Stimulated activated naive B cell treated with anti-CD40 and anti-IgM and Interleukin-4, amounts not matched to agents 10 μg/mL and 1 μg/mL and 100 μg/mL, for 72 hours (primary cell): Measurements from ENCODE around the gene BIN2.

Experiments
- ATAC-seq, 2 donors: fragments of 150-1000 bp; cut with Tn5 transposase; replicated peaks; 2 replicates each; pipeline ENCODE4 v1.10.0; 2021; ENCODE audit warnings: moderate library complexity in 1 of 2
- DNase-seq: peaks from one replicate; pipeline ENCODE4 v3.0.0; 2021
- H3K27ac Mint-ChIP-seq: one replicate; pipeline ENCODE4 v1.8.0; 2022; ENCODE audit warnings: mild to moderate bottlenecking, mixed read lengths
- H3K27me3 Mint-ChIP-seq, 2 donors: one replicate each; pipeline ENCODE4 v1.8.0; 2022; ENCODE audit warnings: mixed read lengths in 2 of 2
- H3K36me3 Mint-ChIP-seq, 2 donors: one replicate each; pipeline ENCODE4 v1.8.0; 2022; ENCODE audit warnings: mixed read lengths in 2 of 2, mild to moderate bottlenecking in 1 of 2
- H3K4me1 Mint-ChIP-seq, 2 donors: one replicate each; pipeline ENCODE4 v1.8.0; 2022; ENCODE audit warnings: mixed read lengths in 2 of 2, mild to moderate bottlenecking in 1 of 2
- H3K4me3 Mint-ChIP-seq, 2 donors: one replicate each; pipeline ENCODE4 v1.8.0; 2022; ENCODE audit warnings: mild to moderate bottlenecking in 2 of 2, mixed read lengths in 2 of 2, moderate library complexity in 1 of 2
- H3K9me3 Mint-ChIP-seq, 2 donors: one replicate each; pipeline ENCODE4 v1.8.0; 2022; ENCODE audit warnings: mixed read lengths in 2 of 2, mild to moderate bottlenecking in 1 of 2

Gene BIN2

DNA sequence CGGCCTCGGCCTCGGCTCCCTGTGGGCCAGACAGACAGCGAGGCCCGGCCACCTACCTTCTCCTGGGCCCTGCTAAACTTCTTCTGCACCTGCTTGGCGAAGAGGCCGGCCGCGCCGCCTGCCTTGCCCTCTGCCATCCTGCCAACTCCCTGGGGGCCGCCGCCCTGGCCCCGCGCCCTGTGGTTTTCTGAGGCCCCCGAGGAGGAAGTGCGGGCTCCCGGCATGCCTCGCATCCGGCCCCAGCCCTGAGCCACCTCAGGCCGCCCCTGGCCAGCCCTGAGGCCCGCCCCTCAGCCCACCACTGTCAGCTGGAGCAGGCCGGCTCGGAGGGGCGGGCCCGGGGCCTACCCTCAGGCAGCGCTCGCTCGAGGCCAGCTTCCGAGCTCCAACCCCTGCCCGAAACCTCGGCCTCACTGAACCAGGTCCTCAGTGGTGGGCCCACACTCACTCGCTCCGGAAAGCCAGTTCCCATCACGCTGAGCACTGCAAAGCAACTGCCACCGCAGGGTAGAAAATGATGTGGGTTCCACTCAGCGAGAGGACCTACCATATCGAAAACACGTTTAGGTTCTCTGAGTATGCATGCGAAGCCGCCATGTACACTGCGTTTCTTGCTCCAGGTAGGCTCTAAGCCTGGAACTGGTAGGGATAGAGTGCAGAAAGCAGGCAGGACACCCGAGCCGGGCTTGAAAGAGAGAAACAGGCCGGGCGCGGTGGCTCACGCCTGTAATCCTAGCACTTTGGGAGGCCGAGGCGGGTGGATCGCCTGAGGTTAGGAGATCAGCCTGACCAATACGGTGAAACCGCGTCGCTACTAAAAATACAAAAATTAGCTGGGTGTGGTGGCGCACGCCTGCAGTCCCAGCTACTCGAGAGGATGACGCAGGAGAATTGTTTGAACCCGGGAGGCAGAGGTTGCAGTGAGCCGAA is at the start of gene BIN2:
Gene BIN2, minus strand, starts transcription at position 209 of the 930 bp plus-strand sequence. Its CDS starts 72 bp downstream, at position 137.
- peak; percentile 79 to 83 for ATAC-seq
- peak within 1 kb of the TSS; percentile 94 for H3K27ac Mint-ChIP-seq
- H3K9me3 Mint-ChIP-seq = no peaks in the 10 kb centered on the region
- no peaks in the 10 kb centered on the region for H3K27me3 Mint-ChIP-seq
- peak; percentile 84 for DNase-seq
- H3K4me3 Mint-ChIP-seq = peak within 1 kb of the TSS; percentile 85 to 87
- H3K36me3 Mint-ChIP-seq = peaks cover 2 to 12% of the 10 kb centered on the region in 2 donors
- H3K4me1 Mint-ChIP-seq = peaks cover 52 to 77% of the 10 kb centered on the region in 2 donors

DNA sequence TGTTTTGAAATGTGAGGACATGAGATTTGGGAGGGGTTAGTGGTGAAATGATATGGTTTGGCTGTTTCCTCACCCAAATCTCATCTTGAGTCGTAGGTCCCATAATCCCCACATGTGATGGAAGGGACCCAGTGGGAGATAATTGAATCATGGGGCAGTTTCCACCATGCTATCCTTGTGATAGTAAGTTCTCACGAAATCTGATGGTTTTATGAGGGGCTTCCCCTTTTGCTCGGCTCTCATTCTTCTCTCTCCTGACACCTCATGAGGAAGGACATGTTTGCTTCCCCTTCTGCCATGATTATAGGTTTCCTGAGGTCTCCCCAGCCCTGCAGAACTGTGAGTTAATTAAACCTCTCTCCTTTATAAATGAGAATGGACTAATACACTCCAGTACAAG is 49.2 kb upstream of the BIN2 start:
- H3K27me3 Mint-ChIP-seq = peaks cover 0 to 5% of the 10 kb centered on the region in 2 donors
- peak overlapping the region; percentile 73 for H3K27ac Mint-ChIP-seq
- H3K4me3 Mint-ChIP-seq = no peak overlapping the region
- H3K4me1 Mint-ChIP-seq = peaks cover 55 to 82% of the 10 kb centered on the region in 2 donors
- ATAC-seq = no peak
- peaks cover 63 to 82% of the 10 kb centered on the region in 2 donors for H3K36me3 Mint-ChIP-seq
- DNase-seq = no peak
- peaks cover 6 to 11% of the 10 kb centered on the region in 2 donors for H3K9me3 Mint-ChIP-seq

DNA sequence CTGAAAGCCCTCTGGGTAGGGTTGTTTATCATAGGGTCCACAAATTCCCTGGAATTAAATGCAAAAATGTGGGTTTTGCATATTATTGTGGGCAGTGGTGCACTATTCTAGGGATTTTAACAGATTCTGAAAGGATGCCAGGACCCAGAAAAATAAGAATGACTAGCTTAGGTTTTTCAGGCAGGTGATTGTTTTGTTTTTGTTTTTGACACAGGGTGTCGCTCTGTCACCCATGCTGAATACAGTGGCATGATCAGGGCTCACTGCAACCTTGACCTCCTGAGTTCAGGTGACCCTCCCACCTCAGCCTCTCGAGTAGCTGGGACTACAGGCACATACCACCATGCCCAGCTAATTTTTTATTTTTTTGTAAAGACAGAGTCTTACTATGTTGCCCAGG is 48.0 kb upstream of the BIN2 start:
- H3K4me1 Mint-ChIP-seq = peaks cover 51 to 79% of the 10 kb centered on the region in 2 donors
- DNase-seq = no peak
- H3K36me3 Mint-ChIP-seq = peaks cover 57 to 75% of the 10 kb centered on the region in 2 donors
- ATAC-seq = no peak
- H3K9me3 Mint-ChIP-seq = peaks cover 6 to 11% of the 10 kb centered on the region in 2 donors
- no peaks in the 10 kb centered on the region for H3K27me3 Mint-ChIP-seq
- peak overlapping the region; percentile 65 for H3K27ac Mint-ChIP-seq
- H3K4me3 Mint-ChIP-seq = no peak overlapping the region

DNA sequence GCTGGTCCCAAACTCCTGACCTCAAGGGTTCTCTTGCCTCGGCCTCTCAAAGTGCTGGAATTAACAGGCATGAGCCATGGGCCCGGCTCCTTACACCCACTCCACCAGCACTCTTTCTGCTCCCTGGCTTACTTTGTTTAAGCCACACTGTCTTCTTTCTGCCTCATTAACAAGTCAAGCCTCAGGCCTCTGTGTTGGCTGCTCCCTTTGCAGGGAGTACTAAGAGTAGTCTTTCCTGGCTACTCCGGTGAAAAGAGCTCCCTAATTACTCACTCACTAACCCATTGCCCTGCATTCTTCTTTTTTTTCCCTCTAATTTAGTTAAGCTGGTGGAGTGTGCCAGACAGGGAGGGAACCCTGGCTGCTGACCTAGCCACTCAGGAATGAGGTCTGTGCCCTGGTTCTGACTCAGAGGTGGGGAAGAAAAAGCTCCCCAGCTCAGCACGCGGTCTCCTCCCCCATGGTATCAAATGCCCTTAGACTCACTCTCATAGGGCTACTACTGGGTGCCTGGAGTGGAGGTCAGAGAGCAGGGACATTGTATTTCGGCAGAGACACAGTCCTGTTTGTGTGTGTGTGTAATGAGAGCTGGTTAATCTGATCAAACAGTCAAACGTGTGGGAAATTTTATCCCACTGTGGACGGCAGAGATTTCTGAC is 47.5 kb upstream of the BIN2 start:
- Mint-ChIP-seq H3K9me3 (peaks cover 6 to 11% of the 10 kb centered on the region in 2 donors), H3K27ac (peak overlapping the region; percentile 65), H3K36me3 (peaks cover 56 to 70% of the 10 kb centered on the region in 2 donors), H3K4me3 (peak overlapping the region in 1 of 2 donors; percentile 37), H3K4me1 (peaks cover 54 to 81% of the 10 kb centered on the region in 2 donors), H3K27me3 (no peaks in the 10 kb centered on the region)
- DNase-seq (no peak), ATAC-seq (no peak)

DNA sequence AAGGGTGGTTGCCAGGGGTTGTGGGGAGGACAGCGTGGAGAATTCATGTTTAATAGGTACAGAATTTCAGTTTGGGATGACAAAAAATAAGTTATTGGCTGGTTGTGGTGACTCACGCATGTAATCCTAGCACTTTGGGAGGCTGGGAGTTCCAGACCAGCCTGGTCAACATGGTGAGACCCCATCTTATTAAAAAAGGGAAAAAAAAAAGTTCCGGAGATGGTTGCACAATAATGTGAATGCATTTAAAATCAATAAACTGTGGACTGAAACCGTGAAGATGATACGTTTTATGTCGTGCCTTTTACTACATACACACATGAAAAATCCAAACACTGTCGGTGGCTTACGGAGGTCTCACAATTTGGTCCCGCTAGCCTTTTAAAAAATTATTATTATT is 46.7 kb upstream of the BIN2 start:
- H3K4me3 Mint-ChIP-seq = no peak overlapping the region
- peaks cover 59 to 88% of the 10 kb centered on the region in 2 donors for H3K4me1 Mint-ChIP-seq
- no peak for DNase-seq
- no peak for ATAC-seq
- H3K27ac Mint-ChIP-seq = no peak overlapping the region
- H3K36me3 Mint-ChIP-seq = peaks cover 56 to 68% of the 10 kb centered on the region in 2 donors
- no peaks in the 10 kb centered on the region for H3K27me3 Mint-ChIP-seq
- H3K9me3 Mint-ChIP-seq = peaks cover 6 to 11% of the 10 kb centered on the region in 2 donors

DNA sequence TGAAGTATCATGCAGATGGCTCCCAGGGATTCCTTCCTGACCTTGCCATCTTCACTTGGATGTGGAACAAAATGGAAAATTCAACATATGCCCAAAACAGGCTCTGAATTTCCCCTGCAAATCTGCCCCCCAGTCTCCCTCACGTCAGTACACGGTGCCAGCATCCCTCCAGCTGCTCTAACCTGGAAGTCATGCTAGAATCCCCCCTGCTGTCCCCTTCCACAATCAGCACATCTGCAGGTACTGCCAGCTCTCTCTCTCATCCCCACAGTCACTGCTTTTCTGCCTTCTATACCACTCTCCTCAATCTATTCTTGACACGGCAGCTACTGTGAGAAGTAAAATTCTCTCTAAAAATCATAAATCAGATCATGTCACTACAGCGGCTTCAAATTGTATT is 45.6 kb upstream of the BIN2 start:
- H3K9me3 Mint-ChIP-seq = peaks cover 6 to 11% of the 10 kb centered on the region in 2 donors
- H3K27ac Mint-ChIP-seq = peak overlapping the region; percentile 70
- peaks cover 58 to 85% of the 10 kb centered on the region in 2 donors for H3K4me1 Mint-ChIP-seq
- DNase-seq (no peak), ATAC-seq (no peak)
- peaks cover 52 to 68% of the 10 kb centered on the region in 2 donors for H3K36me3 Mint-ChIP-seq
- H3K4me3 Mint-ChIP-seq = peak overlapping the region; percentile 37 to 63
- no peaks in the 10 kb centered on the region for H3K27me3 Mint-ChIP-seq

DNA sequence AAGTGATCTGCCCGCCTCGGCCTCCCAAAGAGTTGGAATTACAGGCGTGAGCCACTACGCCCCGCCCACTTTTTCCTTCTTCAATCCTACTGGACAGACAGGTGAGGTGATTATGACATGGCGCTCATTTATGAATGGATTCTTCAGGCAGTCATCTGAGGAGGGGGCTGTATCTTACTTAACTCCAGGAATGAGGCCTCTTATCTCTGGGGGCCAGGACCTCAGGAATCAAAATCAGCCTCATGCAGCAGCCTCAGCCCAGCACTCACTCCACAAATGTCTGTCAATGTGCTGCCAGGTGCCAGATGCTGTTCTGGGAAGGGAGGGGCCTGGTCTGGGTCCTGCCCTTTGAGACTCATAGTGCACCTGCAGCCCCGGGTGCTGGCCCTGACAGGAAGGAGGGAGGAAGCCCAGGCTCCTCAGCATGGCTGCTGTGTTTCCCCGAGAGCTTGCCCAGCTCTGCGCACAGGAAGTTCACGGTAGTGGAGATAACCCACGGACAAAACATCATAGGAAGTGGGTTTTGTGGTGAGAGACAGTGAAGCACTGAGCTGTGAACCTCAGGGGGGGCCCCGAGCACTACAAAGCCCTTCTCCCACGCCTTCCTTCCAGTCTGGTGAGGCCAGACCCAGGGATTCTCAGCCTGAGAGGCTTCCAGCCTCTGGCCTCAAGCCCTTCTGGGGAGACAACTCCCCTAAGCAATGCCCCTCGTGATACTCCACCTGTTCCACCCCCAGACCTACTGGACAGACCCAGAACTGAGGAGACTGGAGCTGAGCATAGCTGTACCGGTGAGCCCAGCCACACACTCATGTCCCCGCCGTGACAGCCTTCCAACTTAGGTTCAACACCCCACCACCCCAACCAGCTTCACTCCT is 44.9 kb upstream of the BIN2 start:
- H3K4me1 Mint-ChIP-seq = peaks cover 55 to 85% of the 10 kb centered on the region in 2 donors
- H3K9me3 Mint-ChIP-seq = peaks cover 6 to 11% of the 10 kb centered on the region in 2 donors
- H3K27me3 Mint-ChIP-seq = no peaks in the 10 kb centered on the region
- H3K27ac Mint-ChIP-seq = peak overlapping the region; percentile 70
- peak; percentile 95 for ATAC-seq
- peak overlapping the region; percentile 37 to 63 for H3K4me3 Mint-ChIP-seq
- peaks cover 50 to 63% of the 10 kb centered on the region in 2 donors for H3K36me3 Mint-ChIP-seq
- DNase-seq = peak; percentile 97

DNA sequence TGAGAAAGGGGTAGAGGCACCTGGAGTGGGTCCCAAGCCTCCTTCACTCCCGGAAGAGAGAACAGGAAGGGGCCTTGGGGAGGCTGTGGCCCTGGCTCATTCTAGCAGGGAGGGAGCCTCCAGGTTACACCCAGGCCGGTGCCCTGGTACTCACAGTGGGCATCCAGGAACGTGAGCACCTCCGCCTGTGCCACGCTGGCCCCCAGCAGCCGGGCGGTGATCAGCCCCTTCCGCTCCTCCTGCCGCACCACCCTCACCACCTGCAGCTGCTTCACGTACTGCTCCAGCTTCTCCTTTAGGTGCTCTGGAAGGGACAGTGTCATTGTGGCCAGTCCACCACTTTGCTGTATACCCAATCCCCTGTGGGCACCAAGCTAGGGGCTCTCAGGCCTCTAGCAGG is 41.3 kb upstream of the BIN2 start:
- H3K27me3 Mint-ChIP-seq = no peaks in the 10 kb centered on the region
- H3K4me3 Mint-ChIP-seq = no peak overlapping the region
- peaks cover 43 to 74% of the 10 kb centered on the region in 2 donors for H3K4me1 Mint-ChIP-seq

DNA sequence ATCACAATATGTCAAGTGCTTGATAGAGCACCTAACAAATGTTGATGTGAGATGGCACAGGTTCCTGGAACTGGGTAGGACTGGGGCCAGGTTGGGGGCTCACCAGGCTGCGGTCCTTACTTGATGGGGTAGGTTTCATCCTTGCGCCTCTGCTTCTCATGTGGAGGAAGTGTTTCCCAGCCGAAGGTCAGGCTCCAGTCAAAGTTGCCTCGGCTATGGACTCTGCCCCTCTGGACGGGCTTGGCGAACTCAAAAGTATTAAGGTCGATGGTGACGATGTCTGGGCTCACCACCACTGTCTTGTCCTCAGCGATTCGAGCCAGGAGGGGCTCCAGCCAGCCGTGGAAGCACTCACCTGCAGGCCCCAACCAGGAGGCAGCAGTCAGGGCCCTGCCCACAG is 40.0 kb upstream of the BIN2 start:
- Mint-ChIP-seq H3K9me3 (no peaks in the 10 kb centered on the region), H3K4me3 (no peak overlapping the region), H3K27me3 (no peaks in the 10 kb centered on the region), H3K36me3 (peaks cover 63 to 69% of the 10 kb centered on the region in 2 donors), H3K4me1 (peaks cover 46 to 74% of the 10 kb centered on the region in 2 donors), H3K27ac (peak overlapping the region; percentile 9)
- DNase-seq = no peak
- no peak for ATAC-seq

More for the DNA sequence above, 41.3 kb upstream of the BIN2 start:
- DNase-seq (no peak), ATAC-seq (no peak)
- peaks cover 52 to 62% of the 10 kb centered on the region in 2 donors for H3K36me3 Mint-ChIP-seq
- no peaks in the 10 kb centered on the region for H3K9me3 Mint-ChIP-seq
- peak overlapping the region; percentile 3 for H3K27ac Mint-ChIP-seq

DNA sequence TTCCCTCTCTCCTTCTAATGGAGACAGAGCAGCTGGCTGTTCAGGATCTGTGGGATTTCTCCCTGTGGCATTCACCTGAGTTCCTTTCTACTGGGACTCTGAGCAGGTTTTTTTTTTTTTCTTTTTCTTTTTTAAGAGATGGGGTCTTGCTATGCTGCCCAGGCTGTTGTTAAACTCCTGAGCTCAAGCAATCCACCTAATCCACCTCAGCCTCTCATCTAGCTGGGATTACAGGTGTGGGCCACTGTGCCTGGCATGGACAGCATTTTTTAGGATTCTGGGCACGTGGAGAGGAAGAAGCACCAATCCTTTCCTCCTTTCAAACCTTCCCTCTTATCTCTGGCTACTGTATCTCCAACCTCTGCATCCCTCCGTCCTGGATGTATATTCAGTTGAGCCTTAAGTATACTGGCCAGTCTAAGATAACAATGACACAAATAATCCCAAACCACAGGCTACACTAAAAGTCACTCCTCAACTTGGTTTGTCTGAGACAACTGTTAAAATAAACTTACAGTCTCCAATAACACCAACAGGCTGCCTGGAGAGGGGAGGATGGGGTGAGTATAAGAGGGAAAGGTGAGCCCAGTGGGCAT is 38.9 kb upstream of the BIN2 start:
- H3K9me3 Mint-ChIP-seq = no peaks in the 10 kb centered on the region

DNA sequence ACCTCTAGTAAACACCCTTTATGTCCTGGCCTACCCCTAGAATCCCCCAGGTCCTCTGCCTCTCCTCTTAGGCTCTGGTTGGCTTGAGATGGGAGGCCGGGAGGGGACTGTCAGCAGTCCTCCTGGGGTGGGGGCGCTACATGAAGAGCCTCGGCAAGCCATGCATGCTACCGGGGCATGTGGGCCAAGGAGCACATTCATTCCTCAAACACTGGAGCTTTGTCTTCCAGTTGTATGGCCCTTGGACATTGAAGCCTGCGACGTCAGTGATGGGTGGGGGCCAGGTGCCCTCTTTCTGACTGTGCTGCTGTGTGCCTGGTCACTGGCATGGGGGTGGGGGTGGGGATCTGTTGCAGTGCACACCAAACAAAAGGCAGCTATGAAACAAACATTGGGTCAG is 38.3 kb upstream of the BIN2 start:
- Mint-ChIP-seq H3K27ac (no peak overlapping the region), H3K4me1 (peaks cover 50 to 74% of the 10 kb centered on the region in 2 donors), H3K9me3 (no peaks in the 10 kb centered on the region), H3K4me3 (no peak overlapping the region), H3K36me3 (peaks cover 65 to 71% of the 10 kb centered on the region in 2 donors), H3K27me3 (no peaks in the 10 kb centered on the region)
- DNase-seq (no peak), ATAC-seq (no peak)

More for the DNA sequence above, 38.9 kb upstream of the BIN2 start:
- Mint-ChIP-seq H3K27ac (no peak overlapping the region), H3K4me1 (peaks cover 51 to 74% of the 10 kb centered on the region in 2 donors), H3K36me3 (peaks cover 69 to 73% of the 10 kb centered on the region in 2 donors), H3K4me3 (no peak overlapping the region), H3K27me3 (no peaks in the 10 kb centered on the region)
- DNase-seq = no peak
- ATAC-seq = no peak

DNA sequence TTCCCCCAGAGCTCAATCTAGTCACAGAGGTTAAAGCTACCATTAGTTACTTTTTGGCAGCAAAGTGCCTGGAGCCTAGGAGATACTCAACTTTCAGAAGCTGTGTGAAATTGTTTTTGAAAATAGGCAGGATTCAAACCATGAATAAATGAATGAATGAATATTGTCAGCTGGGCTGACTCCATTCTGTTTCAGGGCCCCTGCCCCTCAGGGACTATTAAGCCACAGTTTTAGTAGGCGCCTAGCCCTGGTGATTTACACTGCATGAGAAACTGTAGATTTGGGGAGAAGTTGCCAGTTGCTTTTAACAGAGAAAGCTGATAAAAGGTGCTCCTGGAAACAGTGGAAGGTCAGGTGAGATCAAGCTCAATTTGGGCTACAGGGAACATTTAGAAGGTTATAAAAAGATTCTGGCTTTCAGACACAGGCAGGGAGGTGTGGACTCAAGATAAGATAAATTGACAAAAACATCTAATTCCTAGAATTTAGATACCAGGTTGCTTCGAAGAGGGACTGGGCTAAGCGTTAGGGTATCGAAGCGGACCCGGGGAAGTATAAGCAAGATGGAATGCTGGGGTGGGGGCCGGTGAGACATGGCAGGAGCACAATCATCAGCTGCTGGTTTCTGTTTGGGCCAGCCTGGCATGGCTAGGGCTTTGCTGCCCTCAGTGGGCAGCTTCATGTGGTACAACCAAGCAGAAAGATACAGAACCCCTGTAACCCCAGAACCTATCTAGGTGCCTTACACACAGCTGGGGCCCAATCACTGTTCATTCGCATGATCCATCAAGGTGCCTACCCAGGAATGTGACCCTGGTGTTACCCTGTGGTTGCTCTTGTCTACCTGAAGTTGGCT is 37.4 kb upstream of the BIN2 start:
- H3K4me1 Mint-ChIP-seq = peaks cover 53 to 77% of the 10 kb centered on the region in 2 donors
- no peak overlapping the region for H3K27ac Mint-ChIP-seq
- no peak overlapping the region for H3K4me3 Mint-ChIP-seq

More for the DNA sequence above, 37.4 kb upstream of the BIN2 start:
- H3K9me3 Mint-ChIP-seq = peaks cover 0 to 2% of the 10 kb centered on the region in 2 donors
- peaks cover 65 to 79% of the 10 kb centered on the region in 2 donors for H3K36me3 Mint-ChIP-seq
- DNase-seq = no peak
- ATAC-seq = no peak
- H3K27me3 Mint-ChIP-seq = no peaks in the 10 kb centered on the region
